ENCODE measurements around the gene MCFD2.

MCFD2 gene

DNA sequence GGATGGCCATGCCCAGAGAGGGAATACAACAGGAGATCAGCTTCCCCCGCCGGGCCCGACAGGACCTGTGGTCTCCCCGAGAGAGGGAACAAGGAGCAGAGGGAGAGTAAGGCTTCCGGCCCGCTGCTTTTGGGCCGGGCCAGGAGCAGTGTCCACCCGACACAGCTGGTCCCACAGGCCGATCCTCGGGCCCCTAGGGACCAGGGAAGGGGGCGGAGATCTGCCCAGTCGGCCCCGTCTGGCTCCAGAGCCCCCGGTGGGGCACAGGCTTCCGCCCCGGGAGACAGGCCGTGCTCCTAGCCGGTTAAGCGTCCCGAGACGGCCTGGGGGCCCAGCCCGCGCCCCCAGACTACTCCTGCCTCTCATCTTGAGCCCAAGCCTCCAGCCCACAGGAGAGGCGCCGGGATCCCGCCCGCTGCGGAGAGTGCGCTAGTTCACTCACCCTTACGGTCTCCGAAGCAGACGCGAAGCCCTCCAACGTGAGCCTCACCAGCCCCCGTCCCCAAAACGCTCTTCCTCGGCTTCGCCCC is at the start of gene MCFD2:
TSS of gene MCFD2 (minus strand) at position 526 of the 530 bp plus-strand sequence. CDS start 6,635 bp downstream, outside the sequence.
- Histone ChIP-seq H3K9me3 (ENCODE audit: control insufficient read depth, low read length) (no peaks in the 10 kb centered on the region), H3K36me3 (ENCODE audit: control insufficient read depth, insufficient read depth, low read length) (no peaks in the 10 kb centered on the region), H3K4me1 (peaks cover 14% of the 10 kb centered on the region), H3K27me3 (ENCODE audit: control insufficient read depth, insufficient read depth, low read length) (no peaks in the 10 kb centered on the region), H3K4me2 (ENCODE audit: low read length) (peak within 1 kb of the TSS; percentile 85), H3K79me2 (peaks cover 36% of the 10 kb centered on the region), H3K27ac (peak within 1 kb of the TSS; percentile 96), H3K4me3 (ENCODE audit: low read depth, low read length) (peak within 1 kb of the TSS; percentile 97), H2AFZ (peak within 1 kb of the TSS; percentile 99), H3K9ac (peak within 1 kb of the TSS; percentile 64)
- TF ChIP-seq, protein P1, sequence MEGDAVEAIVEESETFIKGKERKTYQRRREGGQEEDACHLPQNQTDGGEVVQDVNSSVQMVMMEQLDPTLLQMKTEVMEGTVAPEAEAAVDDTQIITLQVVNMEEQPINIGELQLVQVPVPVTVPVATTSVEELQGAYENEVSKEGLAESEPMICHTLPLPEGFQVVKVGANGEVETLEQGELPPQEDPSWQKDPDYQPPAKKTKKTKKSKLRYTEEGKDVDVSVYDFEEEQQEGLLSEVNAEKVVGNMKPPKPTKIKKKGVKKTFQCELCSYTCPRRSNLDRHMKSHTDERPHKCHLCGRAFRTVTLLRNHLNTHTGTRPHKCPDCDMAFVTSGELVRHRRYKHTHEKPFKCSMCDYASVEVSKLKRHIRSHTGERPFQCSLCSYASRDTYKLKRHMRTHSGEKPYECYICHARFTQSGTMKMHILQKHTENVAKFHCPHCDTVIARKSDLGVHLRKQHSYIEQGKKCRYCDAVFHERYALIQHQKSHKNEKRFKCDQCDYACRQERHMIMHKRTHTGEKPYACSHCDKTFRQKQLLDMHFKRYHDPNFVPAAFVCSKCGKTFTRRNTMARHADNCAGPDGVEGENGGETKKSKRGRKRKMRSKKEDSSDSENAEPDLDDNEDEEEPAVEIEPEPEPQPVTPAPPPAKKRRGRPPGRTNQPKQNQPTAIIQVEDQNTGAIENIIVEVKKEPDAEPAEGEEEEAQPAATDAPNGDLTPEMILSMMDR (IDR thresholded peaks at IDR 0.05), result no peak

DNA sequence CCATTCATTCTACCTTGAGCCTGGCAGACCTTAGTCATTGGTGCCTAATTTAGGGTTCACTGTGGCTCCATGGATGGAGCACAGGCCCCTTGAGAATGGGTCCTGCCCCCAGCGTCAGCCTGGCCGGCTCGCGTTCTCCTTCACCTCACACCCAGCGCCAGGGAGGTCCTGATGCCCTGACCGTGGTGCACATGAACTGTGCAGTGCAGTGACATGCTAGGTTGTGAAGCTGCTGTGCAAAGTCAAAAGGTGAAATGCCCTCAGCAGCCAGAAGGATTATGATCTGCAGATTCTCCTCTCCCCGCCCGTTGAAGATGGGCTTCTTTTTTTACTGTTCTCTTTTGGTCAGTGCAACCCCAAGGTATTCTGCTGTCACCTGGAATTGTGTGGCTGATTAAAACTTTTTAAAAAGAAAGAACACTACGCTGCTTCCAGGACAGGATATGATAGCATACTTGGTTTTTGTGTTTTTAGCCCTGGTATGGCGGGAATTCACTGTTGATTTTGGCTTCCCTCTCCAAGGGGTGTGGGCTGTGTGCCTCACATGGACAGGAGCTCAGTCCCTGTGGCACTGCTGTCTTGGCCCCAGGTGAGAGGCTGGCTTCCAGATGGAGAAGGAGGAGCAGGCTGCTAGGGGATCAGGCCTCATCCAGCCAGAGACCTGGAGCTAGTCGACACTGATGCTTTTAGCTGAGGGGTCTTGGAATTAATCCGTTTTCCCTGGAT is 49.4 kb upstream of the MCFD2 start:
- H3K4me2 ChIP-seq (ENCODE audit: low read length), result no peak overlapping the region
- TF ChIP-seq, protein P1 (IDR thresholded peaks at IDR 0.05), result no peak
- H3K27ac ChIP-seq, result no peak overlapping the region
- no peaks in the 10 kb centered on the region for H3K79me2 ChIP-seq
- no peaks in the 10 kb centered on the region for H3K36me3 ChIP-seq (ENCODE audit: control insufficient read depth, insufficient read depth, low read length)
- H3K4me3 ChIP-seq (ENCODE audit: low read depth, low read length), result no peak overlapping the region
- no peaks in the 10 kb centered on the region for H3K9me3 ChIP-seq (ENCODE audit: control insufficient read depth, low read length)
- H3K9ac ChIP-seq, result no peak overlapping the region
- no peak overlapping the region for H2AFZ ChIP-seq
- H3K4me1 ChIP-seq, result no peaks in the 10 kb centered on the region
- H3K27me3 ChIP-seq (ENCODE audit: control insufficient read depth, insufficient read depth, low read length), result no peaks in the 10 kb centered on the region

DNA sequence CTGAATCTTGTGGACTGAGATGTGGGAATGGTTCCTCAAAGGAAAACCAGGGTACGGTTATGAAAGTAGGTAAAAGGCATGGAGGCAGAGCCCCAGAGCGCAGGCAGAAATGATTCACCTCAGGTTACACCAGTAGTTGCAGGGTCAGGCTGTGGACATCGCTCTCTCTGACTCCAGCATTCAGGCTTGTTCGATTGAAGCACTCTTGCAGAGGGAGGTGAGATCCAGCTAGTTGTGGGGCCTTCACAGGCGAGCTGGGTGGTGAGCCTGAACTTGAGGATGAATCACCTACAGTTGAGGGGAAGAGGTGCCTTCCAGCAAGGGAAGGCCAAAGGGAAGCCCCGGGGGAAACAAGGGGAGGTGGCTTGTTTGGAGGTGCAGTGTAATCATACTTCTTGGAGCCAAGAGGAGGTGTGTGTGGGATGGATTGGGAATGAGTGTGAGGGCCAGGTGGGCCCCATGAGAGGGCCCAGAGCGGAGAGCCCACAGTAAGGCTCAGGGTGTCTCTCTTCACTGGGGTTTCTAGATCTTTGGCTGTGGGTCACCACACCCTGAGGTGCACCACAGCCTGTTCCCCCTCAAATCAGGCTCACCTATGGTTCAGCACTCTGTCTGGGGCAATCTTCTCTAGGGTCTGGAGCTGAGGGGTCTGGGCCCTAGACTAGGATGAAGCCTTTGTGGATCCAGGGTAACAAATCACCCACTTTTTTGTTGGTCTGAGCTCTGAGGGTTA is 48.5 kb upstream of the MCFD2 start:
- no peak overlapping the region for H3K4me2 ChIP-seq (ENCODE audit: low read length)
- no peaks in the 10 kb centered on the region for H3K27me3 ChIP-seq (ENCODE audit: control insufficient read depth, insufficient read depth, low read length)
- no peaks in the 10 kb centered on the region for H3K4me1 ChIP-seq
- no peaks in the 10 kb centered on the region for H3K9me3 ChIP-seq (ENCODE audit: control insufficient read depth, low read length)
- no peak overlapping the region for H3K27ac ChIP-seq
- no peaks in the 10 kb centered on the region for H3K79me2 ChIP-seq
- H3K9ac ChIP-seq, result no peak overlapping the region
- H3K4me3 ChIP-seq (ENCODE audit: low read depth, low read length), result no peak overlapping the region
- no peak overlapping the region for H2AFZ ChIP-seq
- TF ChIP-seq, protein P1 (IDR thresholded peaks at IDR 0.05), result no peak
- H3K36me3 ChIP-seq (ENCODE audit: control insufficient read depth, insufficient read depth, low read length), result no peaks in the 10 kb centered on the region

- no peak overlapping the region for H3K27ac ChIP-seq
- H3K9ac ChIP-seq, result no peak overlapping the region
- H3K36me3 ChIP-seq (ENCODE audit: control insufficient read depth, insufficient read depth, low read length), result no peaks in the 10 kb centered on the region
- no peaks in the 10 kb centered on the region for H3K9me3 ChIP-seq (ENCODE audit: control insufficient read depth, low read length)
- no peaks in the 10 kb centered on the region for H3K4me1 ChIP-seq
- H3K4me2 ChIP-seq (ENCODE audit: low read length), result no peak overlapping the region
- TF ChIP-seq, protein P1 (IDR thresholded peaks at IDR 0.05), result no peak
- H3K4me3 ChIP-seq (ENCODE audit: low read depth, low read length), result no peak overlapping the region
- H3K27me3 ChIP-seq (ENCODE audit: control insufficient read depth, insufficient read depth, low read length), result no peaks in the 10 kb centered on the region
- H3K79me2 ChIP-seq, result peaks cover 4% of the 10 kb centered on the region
- H2AFZ ChIP-seq, result no peak overlapping the region
Observed at GRCh38 chr2:46963210-46963609, 47.6 kb upstream of the MCFD2 start.

Data from parathyroid adenoma (tissue), 2 donors.